ENCODE measurements around the gene PLA2G4F.
A peak's percentile ranks its signal among the peaks of the same experiment; 100 is the strongest.

The PLA2G4F gene

GRCh38 chr15:42146551-42147430 lies 9.6 kb downstream of the PLA2G4F start:
- DNase-seq, result no peak

GRCh38 chr15:42145546-42146455 lies 10.6 kb downstream of the PLA2G4F start:
- DNase-seq, result no peak

- no peak for DNase-seq
Observed at GRCh38 chr15:42144841-42145375, 11.5 kb downstream of the PLA2G4F start.

GRCh38 chr15:42143866-42144625 lies 12.4 kb downstream of the PLA2G4F start:
- DNase-seq, result no peak

- DNase-seq, result no peak
Observed at GRCh38 chr15:42143356-42143755, 13.1 kb downstream of the PLA2G4F start.

- no peak for DNase-seq
Observed at GRCh38 chr15:42141795-42142667, 14.4 kb downstream of the PLA2G4F start.

GRCh38 chr15:42141246-42141645 lies 15.2 kb downstream of the PLA2G4F start:
- no peak for DNase-seq

- no peak for DNase-seq
Observed at GRCh38 chr15:42140383-42141070, 15.9 kb downstream of the PLA2G4F start.

- no peak for DNase-seq
Observed at GRCh38 chr15:42139596-42139995, 16.8 kb downstream of the PLA2G4F start.

GRCh38 chr15:42138968-42139386 lies 17.5 kb downstream of the PLA2G4F start:
- DNase-seq, result no peak

- no peak for DNase-seq
Observed at GRCh38 chr15:42138411-42138810, 18.0 kb downstream of the PLA2G4F start.

GRCh38 chr15:42137461-42138261 lies 18.8 kb downstream of the PLA2G4F start:
- peak; percentile 43 for DNase-seq

- no peak for DNase-seq
Observed at GRCh38 chr15:42136513-42136912, 19.9 kb downstream of the PLA2G4F start.

- no peak for DNase-seq
Observed at GRCh38 chr15:42135351-42135750, 21.1 kb downstream of the PLA2G4F start.

GRCh38 chr15:42134617-42135245 lies 21.7 kb downstream of the PLA2G4F start:
- no peak for DNase-seq

- no peak for DNase-seq
Observed at GRCh38 chr15:42133886-42134502, 22.4 kb downstream of the PLA2G4F start.

GRCh38 chr15:42133356-42133755 lies 23.1 kb downstream of the PLA2G4F start:
- DNase-seq, result no peak

- DNase-seq, result peak; percentile 25
Observed at GRCh38 chr15:42131826-42132806, 24.3 kb downstream of the PLA2G4F start.
